Suppressor macrophage treated with lipopolysaccharide for 1 hour (primary cell): ENCODE data around the gene BRMS1L.

Experiments
- DNase-seq, 3 donors: peaks; one replicate each; pipeline ENCODE4 v3.0.0-alpha.2; 2020 to 2022

Gene BRMS1L

DNA sequence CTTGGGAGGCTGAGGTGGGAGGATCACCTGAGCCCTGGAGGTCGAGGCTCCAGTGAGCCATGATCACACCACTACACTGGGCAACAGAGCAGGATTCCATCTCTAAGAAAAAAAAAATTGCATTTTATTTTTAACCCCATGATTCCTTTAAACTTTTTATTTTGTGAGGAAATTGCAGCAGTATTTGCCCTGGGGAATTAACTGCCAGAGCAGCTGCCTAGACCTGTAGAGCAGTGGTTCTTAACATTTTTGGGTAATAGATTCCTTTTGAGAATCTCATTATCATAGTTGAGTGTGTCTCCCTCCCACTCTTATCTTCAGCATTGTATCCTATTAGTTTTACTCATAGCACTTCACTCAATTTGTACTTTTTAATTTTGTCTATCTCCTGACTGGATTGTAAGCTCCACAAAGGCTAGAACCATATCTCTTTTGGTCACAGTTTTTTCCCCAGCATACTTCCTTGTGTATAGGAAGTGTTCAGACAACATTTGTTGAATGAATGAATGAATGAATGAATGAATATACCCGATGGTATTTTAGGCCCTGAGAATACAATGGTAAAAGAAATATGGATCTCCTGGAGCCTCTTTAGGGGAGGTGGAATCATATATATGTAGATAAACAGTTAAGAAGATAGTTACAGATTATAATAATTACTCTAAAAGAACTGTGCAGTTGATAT is 40.6 kb downstream of the BRMS1L start:
- no peak for DNase-seq

GRCh38 chr14:35867280-35867629 is 41.1 kb downstream of the BRMS1L start:
- peak in 2 of 3 donors; percentile 4 to 17 for DNase-seq

DNA sequence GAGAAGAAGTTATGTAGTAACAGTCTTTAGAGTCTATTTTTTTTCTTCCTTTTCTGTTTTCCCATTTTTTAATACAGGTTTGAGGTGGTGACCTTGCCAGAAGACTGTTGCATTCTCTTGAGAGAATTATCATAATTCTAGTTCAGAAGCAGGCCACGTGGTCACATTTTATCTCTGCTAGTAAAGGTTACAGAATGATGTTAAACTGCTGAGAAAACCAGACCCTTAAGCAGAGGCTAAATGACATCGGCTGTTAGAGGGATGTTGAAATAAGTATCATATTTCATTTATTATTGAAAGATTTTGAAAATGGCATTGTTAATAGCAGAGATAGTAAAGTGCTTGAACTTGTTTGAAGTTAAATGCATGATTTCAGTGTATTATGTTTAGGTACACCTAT is 49.2 kb downstream of the BRMS1L start:
- no peak for DNase-seq

- DNase-seq = no peak
Measured at GRCh38 chr14:35877276-35877675, 51.1 kb downstream of the BRMS1L start.

GRCh38 chr14:35878272-35879150 is 52.4 kb downstream of the BRMS1L start:
- peak; percentile 87 to 96 (median 94) for DNase-seq

DNA sequence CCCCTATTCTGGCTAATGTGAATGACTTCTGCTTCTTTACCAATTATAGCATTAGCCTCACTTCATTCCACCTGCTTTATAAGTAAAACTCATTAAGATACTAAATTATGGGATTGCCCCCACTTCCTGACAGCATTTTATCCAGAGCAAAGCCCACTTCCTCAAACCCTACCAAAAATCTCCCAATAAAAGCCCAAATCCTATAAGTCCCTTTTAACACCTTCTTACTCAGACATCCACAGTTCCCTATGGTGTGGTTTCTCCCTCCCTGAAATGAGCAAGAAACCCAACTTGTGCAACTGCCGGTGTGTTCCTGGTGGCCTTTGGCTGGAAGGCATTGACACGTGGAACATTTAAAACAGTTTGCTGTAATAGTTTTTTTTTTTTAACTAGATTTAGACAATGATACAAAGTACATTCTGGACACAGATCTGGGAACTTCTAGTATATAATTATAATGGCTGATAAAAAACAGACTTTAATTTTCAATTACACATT is 53.1 kb downstream of the BRMS1L start:
- DNase-seq = peak; percentile 78 to 84 (median 80)

GRCh38 chr14:35879654-35880249 is 53.6 kb downstream of the BRMS1L start:
- peak; percentile 9 to 48 (median 43) for DNase-seq

- no peak for DNase-seq
Measured at GRCh38 chr14:35881280-35881679, 55.1 kb downstream of the BRMS1L start.

DNA sequence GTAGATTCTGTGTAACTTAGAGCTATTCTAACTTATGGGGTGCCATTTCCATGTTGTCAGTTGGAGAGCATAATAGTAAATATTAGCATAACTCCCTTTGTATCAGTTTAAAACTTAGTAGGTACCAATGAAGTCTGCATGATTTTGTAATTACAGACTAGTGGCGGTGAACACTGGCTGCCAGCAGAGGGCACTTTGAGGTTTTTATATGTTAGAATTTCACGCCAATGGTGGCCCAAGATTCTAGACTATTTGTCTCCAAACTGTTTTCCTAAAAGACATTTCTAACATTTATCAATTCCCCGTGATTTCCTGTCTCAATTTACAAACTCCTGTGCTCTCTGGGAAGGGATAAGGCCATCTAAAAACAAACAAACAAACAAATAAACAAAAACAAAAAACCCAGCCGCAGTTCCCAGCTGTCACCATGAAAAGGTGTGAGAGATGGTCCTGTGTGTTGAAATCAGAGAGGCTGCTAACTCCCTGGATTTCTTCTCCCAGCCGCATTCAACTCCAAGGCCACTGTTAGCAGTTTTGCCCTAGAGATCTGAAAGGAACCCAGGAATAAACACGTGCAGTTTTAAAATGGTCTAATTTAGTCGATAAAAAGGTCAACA is 57.6 kb downstream of the BRMS1L start:
- DNase-seq = peak; percentile 54 to 60 (median 59)

GRCh38 chr14:35890308-35890707 is 64.2 kb downstream of the BRMS1L start:
- no peak for DNase-seq

DNA sequence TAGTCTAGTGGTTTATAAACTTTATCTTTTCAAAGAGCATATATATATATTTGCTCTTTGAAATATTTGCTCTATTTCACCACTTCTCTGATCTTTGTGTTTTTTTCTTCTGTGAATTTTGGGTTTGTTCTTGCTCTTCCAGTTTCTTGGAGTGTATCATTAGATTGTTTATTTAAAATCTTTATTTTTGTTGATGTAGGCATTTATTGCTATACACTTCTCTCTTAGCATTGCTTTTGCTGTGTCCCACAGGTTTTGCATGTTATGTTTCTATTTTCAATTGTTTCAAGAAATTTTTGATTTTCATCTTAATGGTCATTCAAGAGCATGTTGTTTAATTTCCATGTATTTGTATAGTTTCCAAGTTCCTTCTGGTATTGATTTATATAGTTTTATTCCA is 69.1 kb downstream of the BRMS1L start:
- DNase-seq = no peak

DNA sequence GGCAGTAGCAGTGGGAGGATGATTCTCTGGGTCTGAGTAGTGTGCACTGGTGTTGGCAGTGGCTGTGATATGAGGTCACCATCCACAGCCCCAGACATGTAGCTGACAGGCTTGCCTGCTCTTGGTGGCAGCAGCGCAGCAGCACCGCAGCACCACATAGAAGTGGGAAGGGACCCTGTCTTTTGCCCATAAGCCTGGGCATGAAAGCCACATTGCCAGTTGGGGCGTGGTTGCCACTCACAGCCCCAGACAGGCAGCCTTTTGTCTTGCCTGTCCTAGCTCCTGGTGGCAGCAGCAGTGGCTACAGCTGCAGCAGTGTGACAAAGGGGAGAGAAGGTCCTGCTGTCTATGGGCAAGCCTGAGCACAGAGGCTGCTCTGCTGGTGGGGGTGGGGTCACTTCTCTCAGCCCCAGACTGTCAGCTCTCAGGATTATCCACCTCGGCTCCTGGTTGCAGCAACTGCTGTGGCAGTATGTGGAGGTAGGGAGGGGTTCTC is 71.5 kb downstream of the BRMS1L start:
- no peak for DNase-seq

GRCh38 chr14:35898217-35898775 is 72.2 kb downstream of the BRMS1L start:
- DNase-seq = no peak

GRCh38 chr14:35900741-35901140 is 74.6 kb downstream of the BRMS1L start:
- DNase-seq = no peak

DNA sequence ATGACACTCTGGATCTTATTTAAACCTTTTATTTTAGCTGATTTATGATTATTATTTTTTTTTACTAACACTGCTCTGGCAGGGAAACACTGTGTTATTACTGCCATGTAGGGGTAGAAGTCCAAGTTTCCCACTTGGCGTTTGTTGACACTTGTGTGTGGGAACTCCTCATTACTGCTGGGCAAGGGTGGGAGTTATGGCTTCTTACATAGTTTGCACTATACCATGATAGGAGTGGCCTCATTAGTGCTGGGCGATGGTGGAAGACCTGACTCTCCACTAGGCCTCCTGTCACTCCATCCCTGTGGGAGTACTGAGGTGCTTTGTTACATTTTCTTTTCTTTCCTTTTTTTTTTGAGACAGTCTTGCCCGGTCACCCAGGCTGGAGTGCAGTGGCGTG is 83.5 kb downstream of the BRMS1L start:
- DNase-seq = no peak

GRCh38 chr14:35910191-35910590 is 84.1 kb downstream of the BRMS1L start:
- DNase-seq = no peak

- no peak for DNase-seq
Measured at GRCh38 chr14:35911097-35911496, 85.0 kb downstream of the BRMS1L start.

DNA sequence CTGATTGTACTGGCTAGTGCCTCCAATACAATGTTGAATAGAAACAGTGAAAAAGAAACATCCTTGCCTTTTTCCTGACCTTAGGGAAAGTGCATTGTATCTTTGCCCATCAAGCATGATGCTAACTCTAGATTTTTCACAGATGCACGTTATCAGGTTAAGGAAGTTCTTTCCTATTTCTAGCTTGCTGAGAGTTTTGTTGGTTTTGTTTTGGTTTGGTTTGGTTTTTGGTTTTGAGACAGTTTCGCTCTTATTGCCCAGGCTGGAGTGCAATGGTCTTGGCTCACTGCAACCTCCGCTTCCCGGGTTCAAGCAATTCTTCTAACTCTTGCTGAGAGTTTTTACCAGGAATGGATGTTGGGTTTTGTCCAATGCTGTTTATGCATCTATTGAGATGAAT is 89.0 kb downstream of the BRMS1L start:
- no peak for DNase-seq

DNA sequence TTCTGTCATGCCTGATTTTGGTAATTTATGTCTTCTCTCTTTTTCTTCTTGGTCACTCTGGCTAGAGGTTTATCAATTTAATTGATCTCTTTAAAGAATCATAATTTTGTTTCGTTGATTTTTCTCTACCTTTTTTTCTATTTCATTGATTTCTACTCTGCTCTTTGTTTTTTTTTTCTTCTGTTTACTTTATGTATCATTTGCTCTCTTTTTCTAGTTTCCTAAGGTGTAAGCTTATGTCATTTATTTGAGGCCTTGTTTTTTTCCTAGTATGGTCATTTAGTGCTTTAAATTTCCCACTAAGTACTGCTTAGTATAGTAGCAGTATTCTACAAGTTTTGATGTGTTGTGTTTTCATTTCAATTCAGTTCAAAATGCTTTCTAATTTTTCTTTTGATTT is 89.6 kb downstream of the BRMS1L start:
- DNase-seq = no peak
